GM23338 (cell line): ENCODE measurements around the gene TANGO6. TPM values are rescaled to one million over a fixed set of nuclear protein-coding genes. Genes with fewer than 3 reads are reported as not detected.

Source experiments
- ATAC-seq: fragments of 200-7000 bp; cut with Tn5 transposase; 3 replicates; pipeline ENCODE4 v1.9.1; 2020
- DNase-seq: peaks from one replicate; pipeline ENCODE4 v3.0.0-alpha.2; 2015; ENCODE audit warnings: low spot score
- H2AFZ ChIP-seq: fragments of 200-600 bp; sonication (generic); 2 replicates; pipeline ENCODE4 v1.8.0; 2016; ENCODE audit warnings: antibody characterized with exemption, mild to moderate bottlenecking, moderate library complexity
- H3F3A ChIP-seq: fragments of 200-600 bp; sonication (generic); replicated peaks from 2 replicates; pipeline ENCODE4 v1.8.0; 2017; ENCODE audit warnings: antibody characterized with exemption, mixed run types, low read depth
- H3K27ac ChIP-seq: fragments of 200-600 bp; sonication (generic); 2 replicates; pipeline ENCODE4 v1.6.1; 2016; ENCODE audit warnings: low read depth
- H3K27me3 ChIP-seq: fragments of 200-600 bp; sonication (generic); 2 replicates; pipeline ENCODE4 v1.8.0; 2016; ENCODE audit warnings: mild to moderate bottlenecking, mixed run types, moderate library complexity; ENCODE audit not compliant: insufficient read depth
- H3K36me3 ChIP-seq: fragments of 200-600 bp; sonication (generic); 2 replicates; pipeline ENCODE4 v1.8.0; 2016; ENCODE audit warnings: mild to moderate bottlenecking; ENCODE audit not compliant: insufficient read depth
- H3K4me1 ChIP-seq: fragments of 200-600 bp; sonication (generic); 2 replicates; pipeline ENCODE4 v1.8.0; 2016; ENCODE audit warnings: mild to moderate bottlenecking, moderate library complexity; ENCODE audit not compliant: insufficient read depth
- H3K4me2 ChIP-seq: fragments of 200-600 bp; sonication (generic); 2 replicates; pipeline ENCODE4 v1.7.1; 2017; ENCODE audit warnings: mixed run types
- H3K4me3 ChIP-seq: fragments of 200-600 bp; sonication (generic); 2 replicates; pipeline ENCODE4 v1.6.1; 2016; ENCODE audit warnings: mixed run types
- H3K79me2 ChIP-seq: fragments of 200-600 bp; sonication (generic); replicated peaks from 2 replicates; pipeline ENCODE4 v1.8.0; 2017; ENCODE audit warnings: mild to moderate bottlenecking; ENCODE audit not compliant: insufficient read depth
- H3K9me2 ChIP-seq: fragments of 200-600 bp; sonication (generic); 2 replicates; pipeline ENCODE4 v1.8.0; 2017; ENCODE audit not compliant: insufficient read depth
- H4K20me1 ChIP-seq: fragments of 200-600 bp; sonication (generic); replicated peaks from 2 replicates; pipeline ENCODE4 v1.8.0; 2017; ENCODE audit warnings: mild to moderate bottlenecking; ENCODE audit not compliant: insufficient read depth
- H3K27ac Mint-ChIP-seq: 2 replicates; pipeline ENCODE4 v1.8.0; 2020; ENCODE audit warnings: inconsistent platforms, mild to moderate bottlenecking, moderate library complexity, mixed read lengths
- H3K27me3 Mint-ChIP-seq: 3 replicates; pipeline ENCODE4 v1.8.0; 2022; ENCODE audit warnings: low read depth, mild to moderate bottlenecking, moderate library complexity, mixed read lengths, inconsistent platforms; ENCODE audit not compliant: insufficient read depth, poor library complexity
- H3K36me3 Mint-ChIP-seq: 3 replicates; pipeline ENCODE4 v1.8.0; 2021; ENCODE audit warnings: low read depth, mild to moderate bottlenecking, inconsistent platforms, moderate library complexity, mixed read lengths
- H3K4me1 Mint-ChIP-seq: 3 replicates; pipeline ENCODE4 v1.8.0; 2020; ENCODE audit warnings: mild to moderate bottlenecking, inconsistent platforms, mixed read lengths
- H3K4me3 Mint-ChIP-seq: 3 replicates; pipeline ENCODE4 v1.8.0; 2021; ENCODE audit warnings: moderate library complexity, mild to moderate bottlenecking, inconsistent platforms, mixed read lengths
- H3K9me3 Mint-ChIP-seq: 3 replicates; pipeline ENCODE4 v1.8.0; 2020; ENCODE audit warnings: moderate library complexity, mild to moderate bottlenecking, inconsistent platforms, mixed read lengths
- CREB1 ChIP-seq: fragments of 250-450 bp; sonication (Bioruptor Pico); IDR thresholded peaks from 2 replicates; pipeline ENCODE4 v1.5.0; 2020; ENCODE audit warnings: low read depth, mild to moderate bottlenecking, moderate library complexity
- CTCF ChIP-seq, 2 experiments: fragments of 200-600 bp in 1 of 2; sonication (generic) in 1 of 2; conservative IDR thresholded peaks; 2 replicates each; pipeline versions ENCODE4 v1.5.1 to v1.6.1; 2016 to 2017; ENCODE audit warnings: antibody characterized with exemption in 2 of 2, low read depth in 2 of 2, mild to moderate bottlenecking in 2 of 2, moderate library complexity in 1 of 2
- EZH2 ChIP-seq: fragments of 200-600 bp; sonication (generic); IDR thresholded peaks from one replicate; pipeline ENCODE4 v1.8.0; 2017; ENCODE audit warnings: antibody characterized with exemption, mild to moderate bottlenecking, low read depth; ENCODE audit not compliant: unreplicated experiment
- EZH2phosphoT487 ChIP-seq: fragments of 200-600 bp; sonication (generic); IDR thresholded peaks from one replicate; pipeline ENCODE4 v1.8.1; 2018; ENCODE audit warnings: antibody characterized with exemption; ENCODE audit not compliant: unreplicated experiment
- JUNB ChIP-seq: IDR thresholded peaks from one replicate; pipeline ENCODE4 v1.6.1; 2016; ENCODE audit warnings: antibody characterized with exemption; ENCODE audit not compliant: unreplicated experiment
- NANOG ChIP-seq: IDR thresholded peaks from 2 replicates; pipeline ENCODE4 v1.6.1; 2016; ENCODE audit warnings: antibody characterized with exemption, borderline replicate concordance
- POLR2AphosphoS5 ChIP-seq: IDR thresholded peaks from 2 replicates; pipeline ENCODE4 v1.6.1; 2016; ENCODE audit warnings: antibody characterized with exemption, low read depth
- ZNF114 ChIP-seq: fragments of 250-450 bp; sonication (Bioruptor Pico); IDR thresholded peaks from 2 replicates; pipeline ENCODE4 v1.5.0; 2020; ENCODE audit warnings: mild to moderate bottlenecking, moderate library complexity
- ZNF331 ChIP-seq: fragments of 250-450 bp; sonication (Bioruptor Pico); IDR thresholded peaks from 2 replicates; pipeline ENCODE4 v1.5.0; 2020; ENCODE audit warnings: low read depth, mild to moderate bottlenecking, moderate library complexity
- ZNF462 ChIP-seq: fragments of 250-450 bp; sonication (Bioruptor Pico); IDR thresholded peaks from 2 replicates; pipeline ENCODE4 v1.5.0; 2020; ENCODE audit warnings: mild to moderate bottlenecking, moderate library complexity
- polyA plus RNA-seq: library from polyadenylated mRNA; unstranded; fragments of >200 nt; fragmentation: Nextera tagmentation; extraction: Ambion mirVana; gene quantifications from 2 replicates; pipeline ENCODE4 v1.2.1, GENCODE V29; 2016
- total RNA-seq: library from RNA; depleted of rRNA; stranded (reverse); fragments of >200 nt; shearing (Covaris generic); gene quantifications from 2 replicates; pipeline ENCODE4 v1.2.3, GENCODE V29; 2014
- TF ChIP-seq, protein P1 (sequence below): IDR thresholded peaks from one replicate; pipeline ENCODE4 v1.6.1; 2018; ENCODE audit warnings: antibody characterized with exemption; ENCODE audit not compliant: unreplicated experiment
- TF ChIP-seq, protein P2 (sequence below): IDR thresholded peaks from 2 replicates; pipeline ENCODE4 v1.6.1; 2016; ENCODE audit warnings: antibody characterized with exemption

TANGO6 gene
- total and polyA plus RNA-seq, 2 experiments from 2014 or later, result 7.2 to 23.2 TPM

DNA sequence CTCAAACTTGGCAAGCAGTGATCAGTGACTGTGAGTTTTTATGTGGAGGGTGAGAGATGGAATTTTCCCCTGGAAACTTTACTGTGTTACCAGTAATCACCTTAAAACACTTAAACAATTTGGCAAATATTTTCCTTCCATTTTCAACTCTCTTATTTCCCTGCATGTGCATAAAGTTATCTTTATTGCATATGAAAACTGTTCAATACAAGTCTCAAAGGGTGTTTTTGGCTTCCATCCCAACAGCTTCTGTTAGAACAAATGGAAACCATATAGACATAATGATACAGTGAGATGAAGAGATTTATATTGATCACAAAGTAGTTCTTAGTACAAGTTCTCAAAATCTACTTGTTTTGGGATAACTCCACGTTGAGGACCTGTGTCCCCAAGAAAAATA is 36.4 kb upstream of the TANGO6 start (continued):
- TF ChIP-seq POLR2AphosphoS5 (no peak), NANOG (no peak)
- TF ChIP-seq, protein P1, sequence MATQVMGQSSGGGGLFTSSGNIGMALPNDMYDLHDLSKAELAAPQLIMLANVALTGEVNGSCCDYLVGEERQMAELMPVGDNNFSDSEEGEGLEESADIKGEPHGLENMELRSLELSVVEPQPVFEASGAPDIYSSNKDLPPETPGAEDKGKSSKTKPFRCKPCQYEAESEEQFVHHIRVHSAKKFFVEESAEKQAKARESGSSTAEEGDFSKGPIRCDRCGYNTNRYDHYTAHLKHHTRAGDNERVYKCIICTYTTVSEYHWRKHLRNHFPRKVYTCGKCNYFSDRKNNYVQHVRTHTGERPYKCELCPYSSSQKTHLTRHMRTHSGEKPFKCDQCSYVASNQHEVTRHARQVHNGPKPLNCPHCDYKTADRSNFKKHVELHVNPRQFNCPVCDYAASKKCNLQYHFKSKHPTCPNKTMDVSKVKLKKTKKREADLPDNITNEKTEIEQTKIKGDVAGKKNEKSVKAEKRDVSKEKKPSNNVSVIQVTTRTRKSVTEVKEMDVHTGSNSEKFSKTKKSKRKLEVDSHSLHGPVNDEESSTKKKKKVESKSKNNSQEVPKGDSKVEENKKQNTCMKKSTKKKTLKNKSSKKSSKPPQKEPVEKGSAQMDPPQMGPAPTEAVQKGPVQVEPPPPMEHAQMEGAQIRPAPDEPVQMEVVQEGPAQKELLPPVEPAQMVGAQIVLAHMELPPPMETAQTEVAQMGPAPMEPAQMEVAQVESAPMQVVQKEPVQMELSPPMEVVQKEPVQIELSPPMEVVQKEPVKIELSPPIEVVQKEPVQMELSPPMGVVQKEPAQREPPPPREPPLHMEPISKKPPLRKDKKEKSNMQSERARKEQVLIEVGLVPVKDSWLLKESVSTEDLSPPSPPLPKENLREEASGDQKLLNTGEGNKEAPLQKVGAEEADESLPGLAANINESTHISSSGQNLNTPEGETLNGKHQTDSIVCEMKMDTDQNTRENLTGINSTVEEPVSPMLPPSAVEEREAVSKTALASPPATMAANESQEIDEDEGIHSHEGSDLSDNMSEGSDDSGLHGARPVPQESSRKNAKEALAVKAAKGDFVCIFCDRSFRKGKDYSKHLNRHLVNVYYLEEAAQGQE, result no peak

- no peak overlapping the region for H3K4me2 ChIP-seq
- no peaks in the 10 kb centered on the region for H3K27me3 Mint-ChIP-seq
- no peak overlapping the region for H3K4me3 ChIP-seq
- H3K4me3 Mint-ChIP-seq, result no peak overlapping the region
- no peaks in the 10 kb centered on the region for H3K27me3 ChIP-seq
- no peaks in the 10 kb centered on the region for H3K79me2 ChIP-seq
- H3K4me1 Mint-ChIP-seq, result no peaks in the 10 kb centered on the region
- H2AFZ ChIP-seq, result no peak overlapping the region
- H4K20me1 ChIP-seq, result peaks cover 8% of the 10 kb centered on the region; the same call in 1 of the 2 replicates
- peaks cover 7% of the 10 kb centered on the region; the same call in 1 of the 2 replicates for H3F3A ChIP-seq
- H3K36me3 Mint-ChIP-seq, result peaks cover 93% of the 10 kb centered on the region
- H3K9me2 ChIP-seq, result no peaks in the 10 kb centered on the region
- no peaks in the 10 kb centered on the region for H3K4me1 ChIP-seq
- no peak for DNase-seq
- H3K9me3 Mint-ChIP-seq, result no peaks in the 10 kb centered on the region
- H3K27ac Mint-ChIP-seq, result no peak overlapping the region
- no peak for ATAC-seq
- no peak overlapping the region for H3K27ac ChIP-seq
- H3K36me3 ChIP-seq, result peaks cover 76% of the 10 kb centered on the region
- TF ChIP-seq CTCF (conservative IDR thresholded peaks at IDR 0.05; ENCODE audit: low read depth in 2 of 2) (no peak), JUNB (no peak), ZNF331 (CRISPR knock-in tag) (no peak), POLR2AphosphoS5 (no peak), EZH2 (no peak), ZNF114 (CRISPR knock-in tag) (no peak), EZH2phosphoT487 (no peak), CREB1 (CRISPR knock-in tag) (no peak), ZNF462 (CRISPR knock-in tag) (no peak), NANOG (no peak)
- TF ChIP-seq, protein P2, sequence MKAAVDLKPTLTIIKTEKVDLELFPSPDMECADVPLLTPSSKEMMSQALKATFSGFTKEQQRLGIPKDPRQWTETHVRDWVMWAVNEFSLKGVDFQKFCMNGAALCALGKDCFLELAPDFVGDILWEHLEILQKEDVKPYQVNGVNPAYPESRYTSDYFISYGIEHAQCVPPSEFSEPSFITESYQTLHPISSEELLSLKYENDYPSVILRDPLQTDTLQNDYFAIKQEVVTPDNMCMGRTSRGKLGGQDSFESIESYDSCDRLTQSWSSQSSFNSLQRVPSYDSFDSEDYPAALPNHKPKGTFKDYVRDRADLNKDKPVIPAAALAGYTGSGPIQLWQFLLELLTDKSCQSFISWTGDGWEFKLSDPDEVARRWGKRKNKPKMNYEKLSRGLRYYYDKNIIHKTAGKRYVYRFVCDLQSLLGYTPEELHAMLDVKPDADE, result no peak
Observed at GRCh38 chr16:68814516-68814915, 28.8 kb upstream of the TANGO6 start.
